Gastrocnemius medialis (tissue), 4 donors: ENCODE data around the gene RPS6KL1.

Experiments
- POLR2A ChIP-seq, 2 donors: fragments of 450-650 bp; IDR thresholded peaks; one replicate each; pipeline ENCODE4 v1.6.1; 2017; ENCODE audit warnings: antibody characterized with exemption in 2 of 2, mild to moderate bottlenecking in 2 of 2, moderate library complexity in 2 of 2
- TF ChIP-seq, protein P1 (sequence below), 5 experiments: fragments of 450-650 bp in 3 of 5; fragments of 200-600 bp in 2 of 5; sonication (generic) in 2 of 5; IDR thresholded peaks in 4 of 5; conservative IDR thresholded peaks in 1 of 5; 1 replicate in 4 of 5; 2 replicates in 1 of 5; pipeline ENCODE4 v1.5.1; 2016 to 2019; ENCODE audit warnings: antibody characterized with exemption in 5 of 5, mild to moderate bottlenecking in 3 of 5, moderate library complexity in 3 of 5

DNA sequence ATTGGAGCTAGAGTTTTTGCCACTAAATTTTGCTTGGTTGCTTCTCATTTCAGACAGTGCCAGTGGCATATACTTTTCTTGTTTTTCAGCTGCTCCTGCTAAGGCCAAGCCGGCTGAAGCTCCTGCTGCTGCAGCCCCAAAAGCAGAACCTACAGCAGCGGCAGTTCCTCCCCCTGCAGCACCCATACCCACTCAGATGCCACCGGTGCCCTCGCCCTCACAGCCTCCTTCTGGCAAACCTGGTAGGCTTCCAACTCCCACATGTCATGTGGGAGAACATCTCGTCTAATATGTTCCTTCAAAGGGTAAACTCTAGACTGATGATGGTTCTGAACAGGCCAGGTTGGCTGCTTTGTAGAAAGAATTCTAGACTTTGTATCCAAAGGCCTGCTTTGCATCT lies 30.3 kb downstream of the RPS6KL1 start:
- no peak for TF ChIP-seq POLR2A (IDR thresholded peaks at IDR 0.05)
- TF ChIP-seq, protein P1, sequence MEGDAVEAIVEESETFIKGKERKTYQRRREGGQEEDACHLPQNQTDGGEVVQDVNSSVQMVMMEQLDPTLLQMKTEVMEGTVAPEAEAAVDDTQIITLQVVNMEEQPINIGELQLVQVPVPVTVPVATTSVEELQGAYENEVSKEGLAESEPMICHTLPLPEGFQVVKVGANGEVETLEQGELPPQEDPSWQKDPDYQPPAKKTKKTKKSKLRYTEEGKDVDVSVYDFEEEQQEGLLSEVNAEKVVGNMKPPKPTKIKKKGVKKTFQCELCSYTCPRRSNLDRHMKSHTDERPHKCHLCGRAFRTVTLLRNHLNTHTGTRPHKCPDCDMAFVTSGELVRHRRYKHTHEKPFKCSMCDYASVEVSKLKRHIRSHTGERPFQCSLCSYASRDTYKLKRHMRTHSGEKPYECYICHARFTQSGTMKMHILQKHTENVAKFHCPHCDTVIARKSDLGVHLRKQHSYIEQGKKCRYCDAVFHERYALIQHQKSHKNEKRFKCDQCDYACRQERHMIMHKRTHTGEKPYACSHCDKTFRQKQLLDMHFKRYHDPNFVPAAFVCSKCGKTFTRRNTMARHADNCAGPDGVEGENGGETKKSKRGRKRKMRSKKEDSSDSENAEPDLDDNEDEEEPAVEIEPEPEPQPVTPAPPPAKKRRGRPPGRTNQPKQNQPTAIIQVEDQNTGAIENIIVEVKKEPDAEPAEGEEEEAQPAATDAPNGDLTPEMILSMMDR (IDR thresholded peaks at IDR 0.05 in 4 of 5, conservative IDR thresholded peaks at IDR 0.05 in 1 of 5), result no peak
